SH-SY5Y (cell line): Measurements from ENCODE around the gene ABCD4.

ENCODE experiments used
- GATA2 ChIP-seq: IDR thresholded peaks from 2 replicates; pipeline ENCODE4 v1.6.1; 2011; ENCODE audit warnings: mild to moderate bottlenecking, low read depth, low read length
- GATA3 ChIP-seq: IDR thresholded peaks from 2 replicates; pipeline ENCODE4 v1.6.1; 2011; ENCODE audit warnings: low read depth, mild to moderate bottlenecking, low read length, moderate library complexity

GRCh38 chr14:74302152-74302628, 544 bp downstream of the ABCD4 start:
- TF ChIP-seq GATA2 (no peak), GATA3 (no peak)
